ENCODE results near the gene P2RY11. TPM values are rescaled to one million over a fixed set of nuclear protein-coding genes. Genes with fewer than 3 reads are reported as not detected.
A peak's percentile ranks its signal among the peaks of the same experiment; 100 is the strongest.

Gene P2RY11
- total and polyA plus RNA-seq, 12 donors, result 4.2 to 13.8 (median 6.4) TPM

- DNase-seq (no peak), ATAC-seq (peak in 2 of 8 donors; percentile 20 to 24)
- H3K4me1 ChIP-seq, result peaks cover 0 to 4% (median 0%) of the 10 kb centered on the region in 9 donors
- no peak for TF ChIP-seq CTCF (IDR thresholded peaks at IDR 0.05)
- intact Hi-C loops (cut with DNase I), result no loop called here
- H3K27ac ChIP-seq, result peak overlapping the region in 1 of 10 donors; percentile 86
- no peaks in the 10 kb centered on the region for H3K9me3 ChIP-seq
- peaks cover 0 to 100% (median 83%) of the 10 kb centered on the region in 9 donors for H3K36me3 ChIP-seq
- 89 to 92% methylated on average over 15 of the region's 15 CpGs for WGBS, 2 donors
- no peak overlapping the region for H3K4me3 ChIP-seq
- H3K27me3 ChIP-seq, result no peaks in the 10 kb centered on the region
These were observed 31.3 kb downstream of the P2RY11 start for GRCh38 chr19:10142701-10143375.

- no peak for TF ChIP-seq CTCF (IDR thresholded peaks at IDR 0.05)
- H3K36me3 ChIP-seq, result peaks cover 0 to 100% (median 81%) of the 10 kb centered on the region in 9 donors
- intact Hi-C loops (cut with DNase I), result no loop called here
- no peaks in the 10 kb centered on the region for H3K9me3 ChIP-seq
- WGBS, 2 donors, result 93 to 94% methylated on average over 11 of the region's 11 CpGs
- H3K4me3 ChIP-seq, result no peak overlapping the region
- DNase-seq, result no peak
- ATAC-seq, result no peak
- no peaks in the 10 kb centered on the region for H3K27me3 ChIP-seq
- H3K4me1 ChIP-seq, result peaks cover 0 to 4% (median 0%) of the 10 kb centered on the region in 9 donors
- H3K27ac ChIP-seq, result peak overlapping the region in 1 of 10 donors; percentile 86
These were observed 32.2 kb downstream of the P2RY11 start for GRCh38 chr19:10143681-10144080.

GRCh38 chr19:10144361-10144760 is 32.9 kb downstream of the P2RY11 start:
- no peak for ATAC-seq
- TF ChIP-seq CTCF (IDR thresholded peaks at IDR 0.05), result no peak
- Histone ChIP-seq H3K4me3 (no peak overlapping the region), H3K4me1 (peaks cover 0 to 4% (median 0%) of the 10 kb centered on the region in 9 donors), H3K36me3 (peaks cover 0 to 100% (median 81%) of the 10 kb centered on the region in 9 donors), H3K9me3 (no peaks in the 10 kb centered on the region), H3K27ac (peak overlapping the region in 1 of 10 donors; percentile 86), H3K27me3 (no peaks in the 10 kb centered on the region)
- WGBS, 2 donors, result 90 to 92% methylated on average over 10 of the region's 10 CpGs
- no peak for DNase-seq
- intact Hi-C loops (cut with DNase I), result no loop called here

- no peak for TF ChIP-seq CTCF (IDR thresholded peaks at IDR 0.05)
- no peaks in the 10 kb centered on the region for H3K27me3 ChIP-seq
- H3K27ac ChIP-seq, result no peak overlapping the region
- WGBS, 2 donors, result 93 to 95% methylated on average over 10 of the region's 10 CpGs
- ATAC-seq (no peak), DNase-seq (no peak)
- no peak overlapping the region for H3K4me3 ChIP-seq
- peaks cover 0 to 4% (median 0%) of the 10 kb centered on the region in 9 donors for H3K4me1 ChIP-seq
- no peaks in the 10 kb centered on the region for H3K9me3 ChIP-seq
- intact Hi-C loops (cut with DNase I), result no loop called here
- H3K36me3 ChIP-seq, result peaks cover 0 to 100% (median 81%) of the 10 kb centered on the region in 9 donors
These were observed 33.5 kb downstream of the P2RY11 start for GRCh38 chr19:10145031-10145430.

All from heart right ventricle (tissue), 16 donors.